HG02571 (cell line): ENCODE measurements around the gene PYURF.
"Not testable (repeated sequence)": the region's sequence is repeated elsewhere in the genome, so short reads cannot be mapped to it uniquely, and the experiment has no call there.

Source experiments
- ATAC-seq: cut with Tn5 transposase; IDR thresholded peaks from one replicate; pipeline ENCODE4 v1.9.1; 2021; ENCODE audit warnings: mild to moderate bottlenecking, moderate library complexity; ENCODE audit not compliant: unreplicated experiment

PYURF gene

GRCh38 chr4:88523325-88524129 is at the start of gene PYURF:
TSS of gene PYURF (minus strand) at chr4:88523776. CDS start at chr4:88523700, 76 bp downstream.
- ATAC-seq = peak; percentile 84

GRCh38 chr4:88570001-88570400 is 46.4 kb upstream of the PYURF start:
- no peak for ATAC-seq

- no peak for ATAC-seq
These were observed 44.0 kb upstream of the PYURF start for GRCh38 chr4:88567591-88567990.

- no peak for ATAC-seq
These were observed 26.2 kb upstream of the PYURF start for GRCh38 chr4:88549815-88550214.

- not testable (repeated sequence) for ATAC-seq
These were observed 15.9 kb upstream of the PYURF start for GRCh38 chr4:88539322-88540068.

GRCh38 chr4:88537709-88538108 is 14.1 kb upstream of the PYURF start:
- ATAC-seq = no peak

GRCh38 chr4:88535090-88535755 is 11.6 kb upstream of the PYURF start:
- ATAC-seq = no peak

- ATAC-seq = no peak
These were observed 10.6 kb upstream of the PYURF start for GRCh38 chr4:88533937-88534750.

GRCh38 chr4:88533088-88533790 is 9.7 kb upstream of the PYURF start:
- ATAC-seq = no peak

GRCh38 chr4:88531549-88531948 is 8.0 kb upstream of the PYURF start:
- no peak for ATAC-seq

GRCh38 chr4:88528861-88529260 is 5.3 kb upstream of the PYURF start:
- no peak for ATAC-seq

GRCh38 chr4:88527787-88528186 is 4.2 kb upstream of the PYURF start:
- ATAC-seq = peak; percentile 32

- no peak for ATAC-seq
These were observed 2.7 kb upstream of the PYURF start for GRCh38 chr4:88526221-88526815.

GRCh38 chr4:88524171-88524570 is 595 bp upstream of the PYURF start:
- ATAC-seq = no peak

- ATAC-seq = no peak
These were observed 763 bp downstream of the PYURF start for GRCh38 chr4:88522702-88523324.

- no peak for ATAC-seq
These were observed 4.7 kb downstream of the PYURF start for GRCh38 chr4:88518911-88519310.

- ATAC-seq = no peak
These were observed 5.8 kb downstream of the PYURF start for GRCh38 chr4:88517825-88518224.

GRCh38 chr4:88516746-88517145 is 6.8 kb downstream of the PYURF start:
- ATAC-seq = no peak
